Panc1 (cell line): ENCODE results near the gene CREBRF.

Experiments used
- CTCF ChIP-seq: fragments of 450-650 bp; IDR thresholded peaks from 2 replicates; pipeline ENCODE4 v1.5.1; 2017; ENCODE audit warnings: mild to moderate bottlenecking
- POLR2AphosphoS5 ChIP-seq: IDR thresholded peaks from 2 replicates; pipeline ENCODE4 v1.6.1; 2012; ENCODE audit warnings: mild to moderate bottlenecking, low read depth, low read length, moderate library complexity
- REST ChIP-seq, 2 experiments: IDR thresholded peaks; 2 replicates each; pipeline ENCODE4 v1.6.1; 2011 to 2012; ENCODE audit warnings: low read depth in 2 of 2, control low read depth in 1 of 2, low read length in 1 of 2, mild to moderate bottlenecking in 1 of 2, moderate library complexity in 1 of 2; ENCODE audit not compliant: insufficient read depth in 1 of 2
- SIN3A ChIP-seq: IDR thresholded peaks from 2 replicates; pipeline ENCODE4 v1.6.1; 2012; ENCODE audit warnings: low read depth, mild to moderate bottlenecking, low read length, moderate library complexity, borderline replicate concordance; ENCODE audit not compliant: insufficient read depth

GRCh38 chr5:173012882-173013281, 43.3 kb upstream of the CREBRF start:
- no peak for TF ChIP-seq CTCF
- TF ChIP-seq POLR2AphosphoS5, result no peak
- TF ChIP-seq SIN3A, result no peak
- TF ChIP-seq REST (IDR thresholded peaks at IDR 0.05; ENCODE audit: insufficient read depth in 1 of 2, low read depth in 2 of 2, low read length in 1 of 2), result no peak
